Fibroblast of villous mesenchyme (primary cell): ENCODE data around the gene PKLR. TPM values are rescaled to one million over a fixed set of nuclear protein-coding genes. Genes with fewer than 3 reads are reported as not detected.

ENCODE experiments used
- DNase-seq: peaks from one replicate; pipeline ENCODE4 v3.0.0-alpha.2; 2010; ENCODE audit warnings: low read depth
- H3K4me3 ChIP-seq: 2 replicates; pipeline ENCODE4 v1.5.1; 2011; ENCODE audit warnings: low read depth, mild to moderate bottlenecking, low read length
- CTCF ChIP-seq: IDR thresholded peaks from 2 replicates; pipeline ENCODE4 v1.5.1; 2012; ENCODE audit warnings: low read depth, mild to moderate bottlenecking, low read length; ENCODE audit not compliant: insufficient read depth
- total RNA-seq: library from RNA; depleted of rRNA; stranded (reverse); fragments of >200 nt; gene quantifications from 2 replicates; pipeline ENCODE4 v1.2.3, GENCODE V29; 2012

PKLR gene
- total RNA-seq, 1 donor: not detected

GRCh38 chr1:155305881-155306391 is 4.7 kb upstream of the PKLR start:
- no peak for TF ChIP-seq CTCF
- peak; percentile 40 for DNase-seq
- H3K4me3 ChIP-seq: no peak overlapping the region

DNA sequence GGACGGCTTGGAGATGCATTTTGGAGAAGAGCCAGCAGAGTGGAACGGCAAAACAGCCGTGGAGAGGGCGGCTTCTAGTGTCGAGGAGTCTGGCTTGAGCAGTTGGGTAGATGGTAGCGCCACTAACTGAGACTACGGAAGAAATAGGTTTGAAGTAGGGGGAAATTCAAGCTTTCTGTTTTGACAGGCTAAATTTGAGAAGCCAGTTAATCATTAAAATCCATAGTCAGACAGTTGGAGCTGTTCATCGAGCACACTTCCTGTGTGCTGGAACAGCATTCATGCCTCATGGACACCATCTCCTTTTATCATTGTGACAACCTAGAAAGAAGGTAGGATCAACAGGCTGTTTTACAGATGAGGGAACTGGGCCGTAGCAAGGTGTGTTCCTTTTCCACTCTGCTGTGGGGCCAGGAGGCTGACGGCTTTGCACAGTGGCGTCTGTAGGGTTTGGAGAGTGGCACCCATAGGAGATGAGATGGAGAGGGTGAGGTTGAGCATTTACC is 3.4 kb upstream of the PKLR start:
- H3K4me3 ChIP-seq: no peak overlapping the region
- no peak for TF ChIP-seq CTCF
- no peak for DNase-seq

DNA sequence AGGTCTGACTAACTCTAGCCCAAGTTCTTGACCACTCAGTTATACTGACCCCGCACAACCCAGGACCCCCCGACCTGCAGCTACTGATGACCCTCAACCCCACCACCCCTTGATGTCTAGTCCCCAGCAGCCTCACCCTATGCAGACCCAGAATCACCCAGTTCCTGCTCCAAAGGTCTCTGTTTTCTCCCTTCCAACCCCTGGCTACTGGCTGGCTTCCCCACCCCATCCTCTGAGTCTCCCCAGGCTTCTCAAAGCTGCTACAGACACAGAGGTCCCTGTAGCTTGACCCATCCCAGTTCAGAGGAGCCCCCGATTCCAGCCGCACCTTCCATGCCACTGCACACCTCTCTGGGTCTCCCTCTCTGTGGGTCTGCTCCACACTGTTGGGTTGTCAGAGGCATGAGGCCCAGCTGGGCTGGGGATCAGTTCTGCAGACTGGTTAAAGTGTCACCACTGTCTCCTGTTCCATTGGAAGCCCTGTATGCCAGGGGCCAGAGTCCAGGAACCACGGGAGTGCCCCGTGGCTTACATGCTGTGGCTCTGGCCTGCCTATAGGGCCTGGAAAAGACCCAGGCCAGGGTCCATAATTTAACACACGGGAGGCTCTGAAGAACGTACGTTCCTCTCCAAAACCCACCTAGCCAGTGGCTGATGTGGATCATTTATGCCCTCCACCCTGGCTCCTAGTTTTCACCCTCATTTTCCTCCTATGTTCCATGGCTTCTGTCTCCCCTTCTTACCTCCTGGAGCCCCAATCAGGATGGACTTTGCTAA is 497 bp downstream of the PKLR start:
- H3K4me3 ChIP-seq: no peak overlapping the region
- DNase-seq: no peak
- no peak for TF ChIP-seq CTCF

DNA sequence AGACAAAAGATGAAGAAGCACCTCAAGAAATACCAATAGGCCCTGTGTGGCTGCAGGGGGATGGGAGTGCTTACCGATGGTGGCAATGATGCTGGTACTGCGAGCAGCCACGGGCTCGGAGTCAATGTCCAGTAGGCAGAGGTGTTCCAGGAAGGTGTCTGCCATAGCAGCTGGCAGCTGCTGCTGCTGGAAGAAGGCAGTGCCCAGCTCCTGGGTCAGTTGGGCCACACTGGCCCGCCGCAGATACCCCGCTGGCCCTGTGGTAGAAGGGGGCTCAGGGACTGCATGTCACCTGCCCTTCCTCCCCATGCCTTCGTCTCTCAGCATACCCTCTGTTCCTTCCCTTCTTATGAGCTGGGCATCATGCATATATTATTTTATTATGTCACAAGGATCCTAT is 1.2 kb downstream of the PKLR start:
- no peak overlapping the region for H3K4me3 ChIP-seq
- TF ChIP-seq CTCF: no peak
- no peak for DNase-seq

DNA sequence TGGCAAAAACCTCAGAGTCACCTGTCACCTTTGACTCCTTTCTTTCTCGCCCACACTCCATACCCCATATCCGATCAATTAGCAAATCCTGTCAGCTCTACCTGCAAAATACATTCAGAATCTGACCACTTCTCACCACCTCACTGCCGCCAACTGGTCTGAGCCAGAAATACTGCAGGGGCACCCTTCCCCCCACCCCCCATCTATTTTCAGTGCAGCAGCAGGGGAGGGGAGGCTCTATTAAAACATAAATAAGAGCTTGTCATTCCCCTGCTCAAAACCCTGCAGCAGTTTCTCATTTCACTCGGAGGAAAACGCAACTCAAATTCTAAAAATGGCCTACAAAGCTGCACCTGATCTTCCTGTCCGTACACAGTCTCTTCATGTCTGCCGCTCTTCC is 3.9 kb downstream of the PKLR start:
- H3K4me3 ChIP-seq: no peak overlapping the region
- TF ChIP-seq CTCF: no peak
- DNase-seq: no peak

- no peak for TF ChIP-seq CTCF
- no peak for DNase-seq
Measured at GRCh38 chr1:155296661-155297060, 4.6 kb downstream of the PKLR start.

More at GRCh38 chr1:155296661-155297060, 4.6 kb downstream of the PKLR start:
- no peak overlapping the region for H3K4me3 ChIP-seq
